HEK293T (cell line): ENCODE data around the gene NID1.
"Not testable (repeated sequence)": the region's sequence is repeated elsewhere in the genome, so short reads cannot be mapped to it uniquely, and the experiment has no call there.

ENCODE experiments used
- CTCF ChIA-PET: fragments of 350-600 bp; formaldehyde crosslinking; extraction: SDS; loops from one replicate; lab custom pipeline; 2021; ENCODE audit warnings: antibody characterized with exemption, inconsistent platforms; lab: Yijun Ruan, JAX
- POLR2A ChIA-PET: fragments of 350-600 bp; formaldehyde crosslinking; extraction: SDS; loops from one replicate; lab custom pipeline; 2020; ENCODE audit warnings: antibody characterized with exemption, inconsistent platforms; lab: Yijun Ruan, JAX
- DNase-seq: peaks from one replicate; pipeline ENCODE4 v3.0.0; 2012; ENCODE audit warnings: mixed read lengths; ENCODE audit errors: extremely low spot score
- ARNT ChIP-seq: fragments of 450-650 bp; IDR thresholded peaks from 2 replicates; pipeline ENCODE4 v1.6.1; 2017; ENCODE audit warnings: mild to moderate bottlenecking
- BHLHE40 ChIP-seq: fragments of 450-650 bp; IDR thresholded peaks from 2 replicates; pipeline ENCODE4 v1.6.1; 2016; ENCODE audit warnings: mild to moderate bottlenecking, moderate library complexity, borderline replicate concordance
- CTBP1 ChIP-seq: fragments of 450-650 bp; IDR thresholded peaks from 2 replicates; pipeline ENCODE4 v1.6.1; 2016; ENCODE audit warnings: borderline replicate concordance
- ELF4 ChIP-seq: fragments of 450-650 bp; IDR thresholded peaks from 2 replicates; pipeline ENCODE4 v1.6.1; 2017; ENCODE audit warnings: antibody characterized with exemption
- FOXA1 ChIP-seq: fragments of 450-650 bp; IDR thresholded peaks from 2 replicates; pipeline ENCODE4 v1.6.1; 2016; ENCODE audit warnings: mild to moderate bottlenecking
- FOXK2 ChIP-seq: fragments of 450-650 bp; IDR thresholded peaks from 2 replicates; pipeline ENCODE4 v1.6.1; 2016; ENCODE audit warnings: mild to moderate bottlenecking
- FOXM1 ChIP-seq: fragments of 450-650 bp; IDR thresholded peaks from 2 replicates; pipeline ENCODE4 v1.6.1; 2017; ENCODE audit warnings: mild to moderate bottlenecking, borderline replicate concordance
- HDGF ChIP-seq: fragments of 450-650 bp; IDR thresholded peaks from 2 replicates; pipeline ENCODE4 v1.6.1; 2017; ENCODE audit warnings: antibody characterized with exemption, borderline replicate concordance
- L3MBTL2 ChIP-seq: fragments of 450-650 bp; conservative IDR thresholded peaks from 2 replicates; pipeline ENCODE4 v1.6.1; 2016; ENCODE audit warnings: mild to moderate bottlenecking
- LEF1 ChIP-seq: fragments of 450-650 bp; IDR thresholded peaks from 2 replicates; pipeline ENCODE4 v1.6.1; 2017; ENCODE audit warnings: mild to moderate bottlenecking, borderline replicate concordance
- NFRKB ChIP-seq: fragments of 450-650 bp; IDR thresholded peaks from 2 replicates; pipeline ENCODE4 v1.6.1; 2016; ENCODE audit warnings: mild to moderate bottlenecking, moderate library complexity
- PKNOX1 ChIP-seq: fragments of 450-650 bp; IDR thresholded peaks from 2 replicates; pipeline ENCODE4 v1.6.1; 2016
- SP1 ChIP-seq: fragments of 450-650 bp; IDR thresholded peaks from 2 replicates; pipeline ENCODE4 v1.6.1; 2017
- SUZ12 ChIP-seq: fragments of 450-650 bp; IDR thresholded peaks from 2 replicates; pipeline ENCODE4 v1.6.1; 2016; ENCODE audit warnings: mild to moderate bottlenecking
- TARDBP ChIP-seq: fragments of 450-650 bp; IDR thresholded peaks from 2 replicates; pipeline ENCODE4 v1.6.1; 2016
- ZNF384 ChIP-seq: fragments of 450-650 bp; IDR thresholded peaks from 2 replicates; pipeline ENCODE4 v1.6.1; 2016

The NID1 gene

GRCh38 chr1:235979716-235980333, 85.1 kb downstream of the NID1 start:
- CTCF ChIA-PET = no interaction called here
- no peak for DNase-seq
- POLR2A ChIA-PET = no interaction called here
- TF ChIP-seq SUZ12 (no peak), L3MBTL2 (no peak), ELF4 (no peak)

DNA sequence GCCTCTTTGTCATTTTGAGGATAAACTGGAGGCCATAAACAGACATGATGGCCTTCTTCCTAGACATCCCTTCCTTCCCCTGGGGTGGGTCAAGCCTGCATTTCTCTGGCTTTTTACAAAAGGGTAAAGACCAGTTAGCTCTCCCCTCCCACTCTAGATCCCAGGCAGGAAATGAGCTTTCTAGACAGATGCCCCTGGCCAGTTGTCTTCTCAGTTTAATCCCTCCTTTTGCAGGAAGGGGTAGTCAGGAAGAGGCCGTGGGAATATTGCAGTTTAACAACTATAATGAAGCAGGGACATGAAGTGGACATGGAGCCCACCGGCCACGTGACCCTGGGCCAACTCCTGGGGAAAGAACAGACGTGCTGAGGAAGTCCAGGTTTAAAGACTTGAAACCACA, 85.7 kb downstream of the NID1 start:
- no peak for DNase-seq
- ChIA-PET CTCF (no interaction called here), POLR2A (no interaction called here)
- TF ChIP-seq SUZ12 = no peak
- TF ChIP-seq ARNT = no peak
- TF ChIP-seq NFRKB = no peak
- TF ChIP-seq PKNOX1 = no peak
- TF ChIP-seq L3MBTL2 = no peak
- no peak for TF ChIP-seq SP1
- no peak for TF ChIP-seq LEF1
- no peak for TF ChIP-seq FOXA1
- no peak for TF ChIP-seq FOXK2
- no peak for TF ChIP-seq ZNF384
- TF ChIP-seq FOXM1 = no peak

DNA sequence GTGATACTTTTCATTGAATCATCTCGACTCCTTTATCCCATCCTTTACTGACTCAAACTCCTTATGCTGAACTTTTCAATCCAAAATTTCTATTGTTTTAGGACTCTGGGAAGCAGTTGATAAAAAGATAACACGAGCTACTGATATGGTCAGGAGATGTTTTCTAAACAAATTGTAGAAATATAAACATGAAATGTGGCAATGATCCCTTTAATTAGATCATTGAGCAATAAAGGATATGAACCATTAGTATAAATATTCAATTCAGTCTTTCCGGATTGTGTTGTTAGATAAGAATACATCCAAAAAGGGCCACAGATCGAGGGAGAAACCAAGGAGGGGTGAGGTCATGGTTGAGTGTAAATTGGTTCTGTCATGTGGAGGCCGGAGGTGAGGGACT, 88.4 kb downstream of the NID1 start:
- POLR2A ChIA-PET = no interaction called here
- CTCF ChIA-PET = no interaction called here
- TF ChIP-seq NFRKB = no peak
- no peak for DNase-seq

GRCh38 chr1:235974616-235975015, 90.3 kb downstream of the NID1 start:
- ChIA-PET POLR2A (interaction anchor here (0.6 kb wide), 1 partner anchor 85 kb away, joined by 3 read pairs; no protein-coding TSS in a partner anchor), CTCF (interaction anchor here (0.6 to 0.7 kb wide), 3 partner anchors 8 to 355 kb away, joined by 3 read pairs; no protein-coding TSS in a partner anchor)
- TF ChIP-seq SUZ12 (no peak), ELF4 (no peak), ARNT (no peak), PKNOX1 (no peak), L3MBTL2 (no peak), SP1 (no peak), BHLHE40 (no peak), FOXA1 (no peak), LEF1 (no peak), HDGF (no peak), TARDBP (no peak), CTBP1 (no peak), NFRKB (no peak), FOXM1 (no peak)
- no peak for DNase-seq

DNA sequence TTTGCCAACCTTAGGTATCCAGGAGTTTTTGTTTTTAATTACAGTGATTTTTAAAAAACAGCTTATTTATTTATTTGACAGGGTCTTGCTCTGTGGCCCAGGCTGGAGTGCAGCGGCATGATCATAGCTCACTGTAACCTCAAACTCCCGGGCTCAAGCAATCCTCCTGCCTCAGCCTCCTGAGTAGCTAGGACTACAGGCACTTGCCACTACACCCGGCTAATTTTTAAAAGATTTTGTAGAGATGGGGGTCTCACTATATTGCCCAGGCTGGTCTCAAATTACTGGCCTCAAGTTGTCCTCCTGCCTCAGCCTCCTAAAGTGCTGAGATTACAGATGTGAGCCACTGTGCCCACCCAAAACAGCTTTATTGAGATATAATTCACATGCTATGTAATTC, 92.2 kb downstream of the NID1 start:
- not testable (repeated sequence) for DNase-seq
- ChIA-PET POLR2A (interaction anchor here (1.0 to 2.1 kb wide), 6 partner anchors 16 to 468 kb away, joined by 3 to 24 read pairs (median 4); partner anchors contain the start of genes B3GALNT2 and LYST), CTCF (interaction anchor here (0.9 to 2.3 kb wide), 23 partner anchors 9 to 468 kb away, joined by 3 to 27 read pairs (median 6); partner anchors contain the start of gene B3GALNT2)

DNA sequence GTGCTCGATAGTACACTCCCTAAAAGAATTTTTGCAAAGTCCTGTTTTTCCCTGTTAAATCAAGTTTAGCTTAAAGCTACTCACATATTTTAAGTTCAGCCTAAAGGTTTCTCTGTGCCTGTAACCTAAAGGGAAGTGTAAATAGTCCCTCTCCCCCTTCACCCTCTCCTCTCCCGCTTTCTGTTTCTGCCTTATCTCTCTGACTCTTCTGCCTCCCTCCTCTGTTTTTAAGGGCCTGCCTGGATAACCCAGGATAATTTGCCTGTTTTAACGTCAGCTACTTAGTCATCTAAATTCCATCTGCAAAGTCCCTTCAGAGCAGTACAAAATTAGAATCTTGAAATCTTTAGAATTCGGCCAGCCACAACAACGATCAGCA, 92.6 kb downstream of the NID1 start:
- DNase-seq = no peak
- CTCF ChIA-PET = interaction anchor here (0.5 to 2.3 kb wide), 44 partner anchors 8 to 730 kb away, joined by 3 to 27 read pairs (median 4); partner anchors contain the start of gene B3GALNT2
- POLR2A ChIA-PET = interaction anchor here (0.9 to 2.1 kb wide), 13 partner anchors 15 to 468 kb away, joined by 3 to 24 read pairs (median 4); partner anchors contain the start of genes B3GALNT2 and LYST
- TF ChIP-seq FOXM1 (no peak), CTBP1 (no peak), PKNOX1 (no peak), ARNT (no peak), BHLHE40 (no peak), FOXA1 (no peak), NFRKB (no peak), ELF4 (no peak), SP1 (no peak), L3MBTL2 (no peak), HDGF (no peak), LEF1 (no peak), SUZ12 (no peak), TARDBP (no peak)
